Activated T-helper 2 cell treated with anti-CD3 and anti-CD28 coated beads, Interferon-gamma antibody, Interleukin-2, Interleukin-4, amounts not matched to agents 10 μg/mL and 5 μg/mL and 100 μg/mL, durations not matched to agents 14 hours and 24 hours and 36 hours (primary cell): ENCODE results near the gene RPL9. TPM values are rescaled to one million over a fixed set of nuclear protein-coding genes. Genes with fewer than 3 reads are reported as not detected.
A peak's percentile ranks its signal among the peaks of the same experiment; 100 is the strongest.
"Not testable (repeated sequence)": the region's sequence is repeated elsewhere in the genome, so short reads cannot be mapped to it uniquely, and the experiment has no call there.

Experiments used
- DNase-seq: peaks from one replicate; pipeline ENCODE4 v3.0.0; 2021; ENCODE audit warnings: low spot score
- H3K27ac Mint-ChIP-seq: one replicate; pipeline ENCODE4 v1.8.0; 2021; ENCODE audit warnings: mixed read lengths
- H3K27me3 Mint-ChIP-seq: one replicate; pipeline ENCODE4 v1.8.0; 2021; ENCODE audit warnings: low read depth, mixed read lengths
- H3K36me3 Mint-ChIP-seq: one replicate; pipeline ENCODE4 v1.8.0; 2021; ENCODE audit warnings: low read depth, mixed read lengths
- H3K4me1 Mint-ChIP-seq: one replicate; pipeline ENCODE4 v1.8.0; 2021; ENCODE audit warnings: low read depth, mixed read lengths
- H3K4me3 Mint-ChIP-seq: one replicate; pipeline ENCODE4 v1.8.0; 2021; ENCODE audit warnings: low read depth, mild to moderate bottlenecking, moderate library complexity, mixed read lengths
- H3K9me3 Mint-ChIP-seq: one replicate; pipeline ENCODE4 v1.8.0; 2021; ENCODE audit warnings: mixed read lengths
- intact Hi-C: fragments of 100-400 bp; cut with micrococcal nuclease; formaldehyde crosslinking; loops from one replicate; pipeline ENCODE4 v1.15.1; 2023
- total RNA-seq: library from RNA; stranded (reverse); gene quantifications from 2 replicates; pipeline ENCODE4 v1.2.3, GENCODE V29; 2022

RPL9 gene
- total RNA-seq, 1 donor from 2014 or later = 1,761 TPM

DNA sequence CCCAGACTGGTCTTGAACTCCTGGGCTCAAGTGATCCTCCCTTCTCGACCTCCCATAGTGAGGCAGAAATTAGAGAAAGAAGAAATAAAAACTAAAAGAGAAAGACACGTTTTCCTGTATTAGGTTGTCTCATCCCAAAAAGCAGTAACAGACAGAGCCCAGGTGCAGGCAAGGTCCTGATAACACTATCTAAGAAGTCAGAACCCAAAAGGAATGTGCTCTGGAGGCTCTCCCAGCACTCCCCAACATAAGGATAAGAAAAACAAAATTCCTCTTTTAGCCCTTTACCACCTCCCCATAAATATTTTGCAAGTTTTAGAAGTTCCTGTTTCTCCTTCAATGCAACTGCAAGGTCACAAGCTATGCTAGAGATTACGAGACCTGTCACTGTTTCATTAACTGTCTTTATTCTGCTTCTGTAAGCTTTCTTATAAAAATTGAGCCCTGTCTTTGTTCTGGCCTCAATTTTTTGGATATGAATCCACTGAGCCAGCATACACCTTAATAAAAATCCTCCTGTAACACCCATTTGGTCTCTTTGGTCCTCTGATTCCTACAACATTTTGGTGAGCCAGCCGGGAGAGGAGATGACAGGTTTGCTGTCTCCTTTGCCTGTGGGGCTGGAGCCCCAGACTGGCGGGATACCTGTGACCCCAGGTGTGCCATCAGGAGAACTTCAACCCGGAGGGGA lies 26.0 kb upstream of the RPL9 start:
- H3K9me3 Mint-ChIP-seq = no peaks in the 10 kb centered on the region
- intact Hi-C loops = no loop called here

DNA sequence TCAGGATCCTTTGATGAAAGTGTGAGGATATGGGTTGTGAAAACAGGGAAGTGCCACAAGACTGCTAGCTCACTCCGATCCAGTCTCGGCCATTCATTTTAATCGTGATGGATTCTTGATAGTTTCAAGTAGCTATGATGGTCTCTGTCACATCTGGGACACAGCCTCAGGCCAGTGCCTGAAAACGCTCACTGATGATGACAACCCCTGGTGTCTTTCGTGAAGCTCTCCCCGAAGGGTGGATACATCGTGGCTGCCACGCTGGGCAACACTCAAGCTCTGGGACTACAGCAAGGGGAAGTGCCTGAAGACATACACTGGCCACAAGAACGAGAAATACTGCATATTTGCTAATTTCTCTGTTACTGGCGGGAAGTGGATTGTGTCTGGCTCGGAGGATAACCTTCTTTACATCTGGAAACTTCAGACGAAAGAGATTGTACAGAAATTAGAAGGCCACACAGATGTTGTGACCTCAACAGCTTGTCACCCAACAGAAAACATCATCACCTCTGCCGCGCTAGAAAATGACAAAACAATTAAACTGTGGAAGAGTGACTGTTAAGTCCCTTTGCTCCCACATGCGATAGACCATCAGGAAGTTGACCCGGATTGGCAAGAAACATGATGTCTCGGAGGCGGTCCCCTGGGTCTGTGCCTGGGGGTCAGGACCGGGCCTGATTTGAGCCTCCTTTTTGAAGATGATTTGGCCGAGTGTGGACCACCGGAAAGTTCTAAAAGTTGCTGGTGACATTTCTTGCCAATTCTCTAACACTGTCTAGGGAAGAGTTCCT lies 22.4 kb upstream of the RPL9 start:
- Mint-ChIP-seq H3K27ac (no peak overlapping the region), H3K4me3 (no peak overlapping the region), H3K27me3 (no peaks in the 10 kb centered on the region), H3K4me1 (no peaks in the 10 kb centered on the region), H3K9me3 (no peaks in the 10 kb centered on the region), H3K36me3 (peaks cover 10% of the 10 kb centered on the region)
- intact Hi-C loops = no loop called here
- no peak for DNase-seq

More for the DNA sequence above, 26.0 kb upstream of the RPL9 start:
- peaks cover 2% of the 10 kb centered on the region for H3K27me3 Mint-ChIP-seq
- no peak overlapping the region for H3K4me3 Mint-ChIP-seq
- H3K36me3 Mint-ChIP-seq = no peaks in the 10 kb centered on the region
- no peak overlapping the region for H3K27ac Mint-ChIP-seq
- DNase-seq = no peak
- H3K4me1 Mint-ChIP-seq = no peaks in the 10 kb centered on the region

DNA sequence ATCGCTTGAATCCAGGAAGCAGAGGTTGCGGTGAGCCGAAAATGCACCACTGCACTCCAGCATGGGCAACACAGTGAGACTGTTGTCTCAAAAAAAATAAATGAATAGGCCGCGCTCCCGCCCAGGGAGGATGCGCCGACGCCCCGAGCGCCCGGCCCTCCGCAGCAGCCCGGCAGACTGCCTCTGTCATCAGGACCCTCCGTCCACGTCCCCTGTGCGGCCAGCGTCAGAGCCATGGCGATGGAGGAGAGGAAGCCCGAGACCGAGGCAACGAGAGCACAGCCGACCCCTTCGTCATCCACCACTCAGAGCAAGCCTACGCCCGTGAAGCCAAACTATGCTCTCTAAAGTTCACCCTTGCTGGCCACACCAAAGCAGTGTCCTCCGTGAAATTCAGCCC lies 21.5 kb upstream of the RPL9 start:
- H3K36me3 Mint-ChIP-seq = peaks cover 10% of the 10 kb centered on the region
- no peaks in the 10 kb centered on the region for H3K9me3 Mint-ChIP-seq
- no peak overlapping the region for H3K4me3 Mint-ChIP-seq
- no peak overlapping the region for H3K27ac Mint-ChIP-seq
- H3K4me1 Mint-ChIP-seq = no peaks in the 10 kb centered on the region
- DNase-seq = no peak
- intact Hi-C loops = no loop called here
- no peaks in the 10 kb centered on the region for H3K27me3 Mint-ChIP-seq

DNA sequence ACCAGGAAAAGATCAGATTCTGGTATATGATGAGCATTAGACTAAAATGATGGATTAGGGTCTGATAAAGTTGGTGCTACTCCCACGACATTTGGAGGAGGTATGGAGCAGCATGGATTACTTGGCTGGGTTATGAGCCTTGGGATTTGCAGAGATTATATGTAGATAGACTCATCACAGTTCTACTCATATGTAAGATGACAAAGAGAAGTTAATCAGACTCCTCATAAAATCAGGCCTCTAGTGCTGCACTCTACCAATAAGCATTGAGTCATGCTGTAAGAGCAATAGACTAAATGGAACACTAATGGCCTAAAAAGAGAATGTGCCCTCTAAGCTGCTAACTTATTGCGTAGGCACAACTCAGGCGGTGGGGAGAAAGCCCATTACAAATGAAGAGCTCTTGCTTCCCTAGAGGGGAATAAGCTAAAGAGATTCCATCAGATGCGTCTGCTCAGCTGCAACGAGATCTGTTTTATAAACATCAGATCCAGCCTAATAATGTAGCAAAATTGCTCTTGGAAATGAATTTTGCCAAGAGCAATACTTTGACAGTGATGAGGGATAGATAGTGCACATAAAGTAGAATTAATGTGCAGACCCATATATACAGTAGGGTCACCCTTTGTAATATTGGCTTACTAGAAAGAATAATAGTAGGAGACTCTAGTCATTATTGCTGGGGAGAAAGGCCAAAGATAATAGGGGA lies 17.6 kb upstream of the RPL9 start:
- Mint-ChIP-seq H3K9me3 (no peaks in the 10 kb centered on the region), H3K4me1 (no peaks in the 10 kb centered on the region), H3K4me3 (no peak overlapping the region), H3K27ac (no peak overlapping the region), H3K27me3 (no peaks in the 10 kb centered on the region), H3K36me3 (peaks cover 15% of the 10 kb centered on the region)
- no peak for DNase-seq
- intact Hi-C loops = no loop called here

GRCh38 chr4:39472396-39472795 lies 13.7 kb upstream of the RPL9 start:
- H3K9me3 Mint-ChIP-seq = no peaks in the 10 kb centered on the region
- H3K4me3 Mint-ChIP-seq = no peak overlapping the region
- no peak overlapping the region for H3K27ac Mint-ChIP-seq
- H3K27me3 Mint-ChIP-seq = no peaks in the 10 kb centered on the region
- H3K4me1 Mint-ChIP-seq = peaks cover 8% of the 10 kb centered on the region
- intact Hi-C loops = no loop called here
- peaks cover 24% of the 10 kb centered on the region for H3K36me3 Mint-ChIP-seq
- DNase-seq = no peak

GRCh38 chr4:39470402-39470801 lies 11.7 kb upstream of the RPL9 start:
- intact Hi-C loops = no loop called here
- Mint-ChIP-seq H3K27ac (no peak overlapping the region), H3K4me3 (no peak overlapping the region), H3K36me3 (peaks cover 18% of the 10 kb centered on the region), H3K27me3 (no peaks in the 10 kb centered on the region), H3K4me1 (peaks cover 8% of the 10 kb centered on the region), H3K9me3 (no peaks in the 10 kb centered on the region)
- DNase-seq = no peak

DNA sequence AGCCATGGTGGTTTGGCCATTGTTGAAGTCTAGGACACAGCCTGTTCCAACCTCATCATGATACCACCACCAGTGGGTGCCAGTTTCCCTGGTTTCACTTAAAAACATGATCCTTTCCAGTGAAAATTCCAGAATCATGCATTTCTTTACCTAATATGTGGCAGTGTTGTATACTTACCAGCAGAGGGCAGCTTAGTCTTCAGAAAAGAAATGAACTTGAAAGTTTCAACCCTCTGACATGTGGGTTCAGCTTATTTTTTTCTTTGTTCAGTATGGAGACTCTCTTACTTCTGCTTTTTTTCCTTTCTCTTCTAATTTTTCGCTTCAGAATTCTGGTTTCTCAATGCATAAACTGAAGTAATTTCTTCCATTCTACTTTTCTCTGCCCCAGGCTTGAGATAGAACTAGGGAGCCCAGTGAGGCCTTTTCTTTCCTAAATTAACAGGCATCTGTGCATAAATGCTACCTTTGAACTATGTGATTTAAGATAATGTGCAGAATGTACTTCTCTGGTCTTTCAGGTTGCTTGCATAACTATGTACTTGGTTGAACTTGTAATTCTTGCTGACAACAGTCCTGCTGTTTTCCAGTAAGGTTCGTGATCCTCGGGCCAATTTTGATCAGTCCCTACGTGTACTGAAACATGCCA lies 10.8 kb upstream of the RPL9 start:
- H3K36me3 Mint-ChIP-seq = peaks cover 24% of the 10 kb centered on the region
- H3K9me3 Mint-ChIP-seq = no peaks in the 10 kb centered on the region
- no peak for DNase-seq
- peaks cover 13% of the 10 kb centered on the region for H3K4me1 Mint-ChIP-seq
- intact Hi-C loops = loop anchor here (1.0 kb wide), 3 partner anchors 169 to 507 kb away; partner anchors contain the start of gene SMIM14
- peak overlapping the region; percentile 60 for H3K27ac Mint-ChIP-seq
- no peaks in the 10 kb centered on the region for H3K27me3 Mint-ChIP-seq
- H3K4me3 Mint-ChIP-seq = no peak overlapping the region

DNA sequence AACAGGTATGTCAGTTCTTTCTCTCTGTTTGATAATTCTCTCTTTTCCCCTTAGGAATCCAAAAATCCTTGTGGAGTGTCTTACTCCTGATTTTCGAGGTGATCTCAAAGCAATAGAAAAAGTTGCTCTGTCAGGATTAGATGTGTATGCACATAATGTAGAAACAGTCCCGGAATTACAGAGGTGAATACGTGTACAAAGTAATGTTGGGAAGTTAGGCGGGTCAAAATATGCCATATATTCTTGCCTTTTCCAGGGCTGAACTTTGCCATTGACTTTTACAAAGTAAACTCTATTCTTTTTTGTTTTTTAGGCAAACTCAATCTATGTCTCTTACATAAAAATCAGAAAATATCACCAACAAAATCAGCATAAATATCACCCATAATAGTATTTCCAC lies 8.7 kb upstream of the RPL9 start:
- no peak for DNase-seq
- H3K4me3 Mint-ChIP-seq = no peak overlapping the region
- H3K27me3 Mint-ChIP-seq = no peaks in the 10 kb centered on the region
- no peak overlapping the region for H3K27ac Mint-ChIP-seq
- no peaks in the 10 kb centered on the region for H3K9me3 Mint-ChIP-seq
- intact Hi-C loops = no loop called here
- peaks cover 27% of the 10 kb centered on the region for H3K36me3 Mint-ChIP-seq
- peaks cover 13% of the 10 kb centered on the region for H3K4me1 Mint-ChIP-seq

DNA sequence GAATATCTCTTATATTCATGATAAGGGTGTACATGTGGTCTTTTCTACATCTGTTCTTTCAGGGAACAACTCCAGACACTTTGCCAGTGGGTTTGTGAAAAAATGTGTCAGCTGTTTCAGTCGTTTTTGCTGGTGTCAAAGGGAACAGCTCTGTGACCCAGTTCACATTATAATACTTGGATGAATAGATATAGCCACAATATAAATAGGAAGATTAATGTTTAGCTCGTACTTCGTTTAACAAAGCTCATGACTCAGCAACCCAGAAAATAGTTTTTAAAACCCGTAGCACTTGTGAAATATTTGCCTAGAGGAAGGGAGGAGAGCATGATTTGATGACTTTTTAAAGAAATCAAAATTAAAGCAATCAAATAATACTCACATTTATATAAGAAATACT lies 8.0 kb upstream of the RPL9 start:
- Mint-ChIP-seq H3K4me1 (peaks cover 13% of the 10 kb centered on the region), H3K36me3 (peaks cover 27% of the 10 kb centered on the region), H3K27ac (no peak overlapping the region), H3K4me3 (no peak overlapping the region), H3K27me3 (no peaks in the 10 kb centered on the region), H3K9me3 (no peaks in the 10 kb centered on the region)
- intact Hi-C loops = no loop called here
- no peak for DNase-seq

GRCh38 chr4:39464886-39465501 lies 6.3 kb upstream of the RPL9 start:
- Mint-ChIP-seq H3K9me3 (no peaks in the 10 kb centered on the region), H3K36me3 (peaks cover 23% of the 10 kb centered on the region), H3K4me1 (peaks cover 17% of the 10 kb centered on the region), H3K4me3 (no peak overlapping the region), H3K27me3 (no peaks in the 10 kb centered on the region), H3K27ac (peak overlapping the region; percentile 62)
- intact Hi-C loops = no loop called here
- no peak for DNase-seq

DNA sequence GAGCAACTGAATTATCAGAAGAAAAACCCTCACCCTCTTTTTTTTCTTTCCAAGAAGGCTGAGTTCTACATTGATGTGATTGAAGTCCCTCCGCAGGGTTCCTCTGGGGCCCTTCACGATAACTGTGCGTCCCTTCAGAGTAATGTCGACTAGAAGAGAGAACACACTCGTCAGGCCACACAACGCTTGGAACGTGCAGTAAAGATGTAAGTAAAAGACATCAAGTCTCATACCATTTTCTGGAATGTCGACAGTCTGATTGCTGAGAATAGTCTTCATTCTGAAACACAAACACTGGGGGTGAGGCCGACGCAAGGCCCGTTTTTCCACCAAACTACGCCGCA lies 589 bp downstream of the RPL9 start:
- not testable (repeated sequence) for H3K9me3 Mint-ChIP-seq, DNase-seq, H3K27me3 Mint-ChIP-seq
- H3K36me3 Mint-ChIP-seq = peaks cover 63% of the 10 kb centered on the region
- intact Hi-C loops = loop anchor here (1.0 to 5.0 kb wide), 6 partner anchors 69 to 744 kb away; partner anchors contain the start of genes PDS5A, UGDH and WDR19
- H3K4me1 Mint-ChIP-seq = peaks cover 26% of the 10 kb centered on the region
- H3K27ac Mint-ChIP-seq = peak overlapping the region; percentile 98
- peak overlapping the region; percentile 95 for H3K4me3 Mint-ChIP-seq
